Measurements from ENCODE around the gene NFKB1.

GRCh38 chr4:102586002-102586643 is 85.0 kb downstream of the NFKB1 start:
- no peak for TF ChIP-seq POLR2AphosphoS5 (IDR thresholded peaks at IDR 0.05)
- TF ChIP-seq POLR2A (IDR thresholded peaks at IDR 0.05) = no peak
- TF ChIP-seq CTCF (IDR thresholded peaks at IDR 0.05) = no peak
- no peak for TF ChIP-seq EP300 (IDR thresholded peaks at IDR 0.05)
